Fibroblast of skin of back (primary cell): Measurements from ENCODE around the gene NOS1AP.

Experiments
- DNase-seq: peaks from one replicate; pipeline ENCODE4 v3.0.0-alpha.2; 2013

Gene NOS1AP

GRCh38 chr1:162264108-162264507, 194.6 kb downstream of the NOS1AP start:
- no peak for DNase-seq

GRCh38 chr1:162265983-162266382, 196.5 kb downstream of the NOS1AP start:
- DNase-seq = no peak

GRCh38 chr1:162270016-162270770, 200.7 kb downstream of the NOS1AP start:
- no peak for DNase-seq

- no peak for DNase-seq
Observed at GRCh38 chr1:162271972-162272371, 202.5 kb downstream of the NOS1AP start.

GRCh38 chr1:162272419-162272818, 202.9 kb downstream of the NOS1AP start:
- DNase-seq = no peak

- no peak for DNase-seq
Observed at GRCh38 chr1:162275622-162276175, 206.2 kb downstream of the NOS1AP start.

GRCh38 chr1:162276493-162276892, 207.0 kb downstream of the NOS1AP start:
- peak; percentile 34 for DNase-seq

GRCh38 chr1:162279136-162279498, 209.6 kb downstream of the NOS1AP start:
- DNase-seq = no peak

- no peak for DNase-seq
Observed at GRCh38 chr1:162281426-162281825, 211.9 kb downstream of the NOS1AP start.

- DNase-seq = no peak
Observed at GRCh38 chr1:162283657-162284056, 214.2 kb downstream of the NOS1AP start.

- DNase-seq = no peak
Observed at GRCh38 chr1:162284206-162284955, 214.9 kb downstream of the NOS1AP start.

- DNase-seq = no peak
Observed at GRCh38 chr1:162285149-162285561, 215.7 kb downstream of the NOS1AP start.

- DNase-seq = no peak
Observed at GRCh38 chr1:162291000-162291399, 221.5 kb downstream of the NOS1AP start.

GRCh38 chr1:162292422-162292849, 222.9 kb downstream of the NOS1AP start:
- peak; percentile 36 for DNase-seq

GRCh38 chr1:162293073-162293692, 223.7 kb downstream of the NOS1AP start:
- DNase-seq = no peak

- no peak for DNase-seq
Observed at GRCh38 chr1:162294015-162294414, 224.5 kb downstream of the NOS1AP start.

GRCh38 chr1:162297208-162297607, 227.7 kb downstream of the NOS1AP start:
- DNase-seq = no peak

GRCh38 chr1:162298266-162298665, 228.8 kb downstream of the NOS1AP start:
- no peak for DNase-seq

- no peak for DNase-seq
Observed at GRCh38 chr1:162299018-162299417, 229.5 kb downstream of the NOS1AP start.

GRCh38 chr1:162300057-162300917, 230.8 kb downstream of the NOS1AP start:
- DNase-seq = no peak

GRCh38 chr1:162301696-162302095, 232.2 kb downstream of the NOS1AP start:
- no peak for DNase-seq

- peak; percentile 21 for DNase-seq
Observed at GRCh38 chr1:162302306-162303003, 233.0 kb downstream of the NOS1AP start.
